K562 (cell line): ENCODE data around the gene GINS2. TPM values are rescaled to one million over a fixed set of nuclear protein-coding genes. Genes with fewer than 3 reads are reported as not detected.

Experiments
- ATAC-seq: fragments of 200-7000 bp; cut with Tn5 transposase; 3 replicates; pipeline ENCODE4 v1.9.1; 2020; ENCODE audit warnings: moderate library complexity
- BruUV-seq: library from RNA; stranded (reverse); fragments of 400-500 nt; replicated peaks from 2 replicates; lab custom pipeline; 2021; lab: Mats Ljungman, UMichigan
- CTCF ChIA-PET: fragments of 300-600 bp; formaldehyde crosslinking; extraction: SDS; loops from one replicate; lab custom pipeline; 2021; ENCODE audit warnings: low intra/inter-chr PET ratio; lab: Yijun Ruan, JAX
- POLR2A ChIA-PET: fragments of 300-600, 350-650 bp; sonication (Branson Sonifier 250); formaldehyde crosslinking; extraction: SDS; loops from one replicate; lab custom pipeline; 2021; ENCODE audit warnings: antibody characterized with exemption, inconsistent platforms; lab: Yijun Ruan, JAX
- DNase-seq, 4 experiments: peaks; one replicate each; pipeline versions ENCODE4 v3.0.0 to v3.0.0-alpha.2; 2011 to 2018; ENCODE audit warnings: low spot score in 3 of 4, mixed read lengths in 3 of 4; ENCODE audit errors: extremely low read depth in 1 of 4
- FAIRE-seq: peaks from 2 replicates; lab custom pipeline; 2011; peaks lifted over from hg19 to GRCh38; lab: Jason Lieb, UNC
- H2AFZ ChIP-seq: 2 replicates; pipeline ENCODE4 v1.6.0; 2011; ENCODE audit warnings: low read depth, low read length, control low read depth, inconsistent platforms
- H3K27ac ChIP-seq: fragments of 200-600 bp; 3 replicates; pipeline ENCODE4 v1.8.0; 2011; ENCODE audit warnings: low read depth, mild to moderate bottlenecking, control low read depth, inconsistent platforms, low read length, moderate library complexity, mixed read lengths; ENCODE audit errors: extremely low read depth
- H3K27me3 ChIP-seq, 2 experiments: fragments of 300-600 bp in 1 of 2; 2 replicates in 1 of 2; 3 replicates in 1 of 2; pipeline versions ENCODE4 v1.6.0 to v1.8.0; 2011; ENCODE audit warnings: inconsistent platforms in 2 of 2, low read length in 2 of 2, mild to moderate bottlenecking in 1 of 2, mixed read lengths in 1 of 2, moderate library complexity in 1 of 2; ENCODE audit not compliant: control insufficient read depth in 2 of 2, insufficient read depth in 2 of 2
- H3K36me3 ChIP-seq: fragments of 300-600 bp; 3 replicates; pipeline ENCODE4 v1.8.0; 2011; ENCODE audit warnings: mild to moderate bottlenecking, low read length, inconsistent platforms; ENCODE audit not compliant: control insufficient read depth, insufficient read depth
- H3K4me1 ChIP-seq, 2 experiments: fragments of 200-600 bp in 1 of 2; replicated peaks in 1 of 2; 2 replicates in 1 of 2; 3 replicates in 1 of 2; pipeline versions ENCODE4 v1.5.1 to v1.8.0; 2011; ENCODE audit warnings: inconsistent platforms in 2 of 2, low read length in 2 of 2, mild to moderate bottlenecking in 1 of 2, mixed read lengths in 1 of 2, moderate library complexity in 1 of 2; ENCODE audit not compliant: control insufficient read depth in 2 of 2, insufficient read depth in 2 of 2
- H3K4me2 ChIP-seq: 2 replicates; pipeline ENCODE4 v1.6.1; 2011; ENCODE audit warnings: low read length, control low read depth, inconsistent platforms, mixed read lengths; ENCODE audit not compliant: insufficient read depth
- H3K4me3 ChIP-seq: fragments of 200-600 bp; sonication (generic), shearing (Covaris generic); 2 replicates; pipeline ENCODE4 v1.5.1; 2016; ENCODE audit warnings: control low read depth, inconsistent platforms
- H3K79me2 ChIP-seq: fragments of 200-600 bp; 3 replicates; pipeline ENCODE4 v1.8.0; 2011; ENCODE audit warnings: low read length, inconsistent platforms; ENCODE audit not compliant: control insufficient read depth, insufficient read depth
- H3K9ac ChIP-seq, 2 experiments: 2 replicates each; pipeline versions ENCODE4 v1.6.0 to v1.6.1; 2011; ENCODE audit warnings: low read depth in 2 of 2, low read length in 2 of 2, control low read depth in 1 of 2, inconsistent platforms in 1 of 2, mild to moderate bottlenecking in 1 of 2, mixed read lengths in 1 of 2; ENCODE audit not compliant: insufficient read depth in 1 of 2
- H3K9me1 ChIP-seq: one replicate; pipeline ENCODE4 v1.6.0; 2011; ENCODE audit warnings: inconsistent platforms, mild to moderate bottlenecking, low read length, moderate library complexity; ENCODE audit not compliant: control insufficient read depth, insufficient read depth
- H3K9me3 ChIP-seq: replicated peaks from 2 replicates; pipeline ENCODE4 v1.5.1; 2011; ENCODE audit warnings: low read depth, low read length, inconsistent platforms; ENCODE audit not compliant: control insufficient read depth, insufficient read depth
- H4K20me1 ChIP-seq: replicated peaks from 2 replicates; pipeline ENCODE4 v1.6.1; 2011; ENCODE audit warnings: low read length, inconsistent platforms, mixed read lengths; ENCODE audit not compliant: control insufficient read depth, insufficient read depth
- HMG20A ChIP-seq: fragments of 450-650 bp; formaldehyde crosslinking; conservative IDR thresholded peaks from 2 replicates; pipeline ENCODE4 v1.4.0; 2020; ENCODE audit warnings: mild to moderate bottlenecking, mixed read lengths
- PHTF2 ChIP-seq: fragments of 250-450 bp; sonication (Bioruptor Pico); IDR thresholded peaks from 2 replicates; pipeline ENCODE4 v1.5.0; 2021; ENCODE audit warnings: mild to moderate bottlenecking
- POLR2G ChIP-seq: fragments of 200-400 bp; formaldehyde crosslinking; IDR thresholded peaks from 2 replicates; pipeline ENCODE4 v1.6.1; 2017; ENCODE audit warnings: low read depth, mild to moderate bottlenecking, antibody characterized with exemption, low read length, moderate library complexity
- RBFOX2 ChIP-seq: fragments of 200-400 bp; formaldehyde crosslinking; IDR thresholded peaks from 2 replicates; pipeline ENCODE4 v1.6.1; 2017; ENCODE audit warnings: low read depth, mild to moderate bottlenecking, low read length, moderate library complexity
- TRIM25 ChIP-seq: fragments of 450-650 bp; IDR thresholded peaks from 2 replicates; pipeline ENCODE4 v1.7.0; 2016; ENCODE audit warnings: borderline replicate concordance
- USF1 ChIP-seq: sonication (generic); formaldehyde crosslinking; IDR thresholded peaks from 2 replicates; pipeline ENCODE4 v1.9.0; 2022; ENCODE audit warnings: mild to moderate bottlenecking, missing genetic modification reagents
- XRCC3 ChIP-seq: fragments of 450-650 bp; IDR thresholded peaks from 2 replicates; pipeline ENCODE4 v1.6.1; 2017; ENCODE audit warnings: mild to moderate bottlenecking, moderate library complexity
- ZKSCAN3 ChIP-seq: fragments of 250-450 bp; sonication (Bioruptor Pico); IDR thresholded peaks from 2 replicates; pipeline ENCODE4 v1.4.0; 2020
- ZNF263 ChIP-seq: sonication (generic); formaldehyde crosslinking; IDR thresholded peaks from 2 replicates; pipeline ENCODE4 v1.8.0; 2022; ENCODE audit warnings: mild to moderate bottlenecking, missing genetic modification reagents, borderline replicate concordance
- WGBS: fragments of 100-300 bp; shearing (Covaris generic); methylation state at CpG from one replicate; pipeline ENCODE4 v1.1.6; 2016; ENCODE audit warnings: low coverage, mixed read lengths; ENCODE audit not compliant: insufficient coverage; ENCODE audit errors: missing lambda C conversion rate; 5-methylcytosine and 5-hydroxymethylcytosine counted together
- in situ Hi-C: fragments of 300-500 bp; cut with MboI; formaldehyde crosslinking; loops from 4 replicates; pipeline ENCODE4 v1.15.0; 2018; ENCODE audit warnings: inconsistent platforms, mixed read lengths
- intact Hi-C: fragments of 100-400 bp; cut with micrococcal nuclease; formaldehyde crosslinking; loops from 2 replicates; pipeline ENCODE4 v1.14.2; 2022
- polyA plus RNA-seq, 8 experiments: library from polyadenylated mRNA; depleted of rRNA in 4 of 8; stranded (reverse) in 5 of 8; unstranded in 3 of 8; fragments of >200 nt; fragmentation: Nextera tagmentation in 2 of 8; fragmentation: Illumina TruSeq in 1 of 8; extraction: Ambion mirVana in 2 of 8; extraction: Trizol in 1 of 8; gene quantifications; 2 replicates each; pipeline versions ENCODE4 v1.2.1 to v1.2.3, GENCODE V29; 2011 to 2014; ENCODE audit warnings: inconsistent platforms in 1 of 8, missing spikeins in 1 of 8
- total RNA-seq, 7 experiments: library from RNA; depleted of rRNA in 6 of 7; stranded (reverse); fragments of >200 nt in 6 of 7; fragmentation: Illumina TruSeq in 2 of 7; extraction: Trizol in 2 of 7; gene quantifications; 2 replicates each; pipeline versions ENCODE4 v1.2.1 to v1.2.3, GENCODE V29; 2011 to 2021; ENCODE audit warnings: low replicate concordance in 1 of 7

The GINS2 gene
- total and polyA plus RNA-seq, 9 of the 15 experiments (the other 6 are each of a cell fraction or from before 2014, with no cell fraction given), result 40.4 to 76.2 (median 44.6) TPM

DNA sequence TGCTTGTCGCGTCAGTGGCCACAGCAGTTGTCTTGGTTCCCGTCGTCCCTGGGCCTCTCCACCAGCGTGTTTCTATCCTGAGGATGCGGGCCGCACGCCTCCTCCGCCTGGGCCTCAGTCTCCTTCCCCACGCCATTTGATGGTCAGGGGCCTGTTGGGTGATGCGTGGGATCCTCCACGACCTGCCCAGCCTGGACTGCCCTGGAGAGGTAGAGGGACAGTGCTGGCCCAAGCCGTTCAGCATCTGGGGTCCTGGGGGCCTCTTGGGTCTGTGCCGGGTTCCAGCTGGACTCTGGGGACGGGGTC, 55.4 kb downstream of the GINS2 start:
- H3K4me3 ChIP-seq, result no peak overlapping the region
- H3K9me1 ChIP-seq, result peaks cover 16% of the 10 kb centered on the region
- peaks cover 100% of the 10 kb centered on the region for H3K79me2 ChIP-seq
- TF ChIP-seq ZNF263 (CRISPR knock-in tag) (no peak), PHTF2 (no peak), USF1 (no peak), RBFOX2 (0 out of 2 replicates have a peak, but pooled peaks have one; percentile 25), XRCC3 (no peak), POLR2G (peak; percentile 50), HMG20A (CRISPR knock-in tag) (no peak), ZKSCAN3 (CRISPR knock-in tag) (no peak), TRIM25 (no peak)
- no peak overlapping the region; a peak in 1 of 4 replicates for H3K9ac ChIP-seq
- no peaks in the 10 kb centered on the region for H3K27me3 ChIP-seq
- no peak overlapping the region for H2AFZ ChIP-seq
- ChIA-PET POLR2A (interaction anchor here (1.0 kb wide), 1 partner anchor 10 kb away, joined by 3 read pairs; no protein-coding TSS in a partner anchor), CTCF (no interaction called here)
- H4K20me1 ChIP-seq, result peaks cover 92% of the 10 kb centered on the region
- H3K27ac ChIP-seq, result no peak overlapping the region
- DNase-seq (no peak), FAIRE-seq (no peak), ATAC-seq (no peak)
- peaks cover 4 to 79% of the 10 kb centered on the region in 2 experiments; a peak in 2 of 5 replicates for H3K4me1 ChIP-seq
- no TSS peak for BruUV-seq
- peaks cover 98% of the 10 kb centered on the region; the same call in 2 of the 3 replicates for H3K36me3 ChIP-seq
- in situ Hi-C loops (no loop called here), intact Hi-C loops (no loop called here)
- peaks cover 5% of the 10 kb centered on the region; the same call in 1 of the 2 replicates for H3K9me3 ChIP-seq
- no peak overlapping the region for H3K4me2 ChIP-seq
- 94% methylated on average over 15 of the region's 15 CpGs for WGBS
